ENCODE results near the gene SYAP1. TPM values are rescaled to one million over a fixed set of nuclear protein-coding genes. Genes with fewer than 3 reads are reported as not detected.

The SYAP1 gene
- polyA plus RNA-seq, 1 donor (not counting 4 experiments of a cell fraction or from before 2014, with no cell fraction given): 20.3 TPM

- dilution Hi-C loops (cut with MboI; ENCODE audit: extremely low pct_ligation_motif_present, low sequenced_read_pairs): no loop called here
- Histone ChIP-seq H2AFZ (ENCODE audit: control insufficient read depth, low read length) (peak overlapping the region; percentile 100), H3K4me3 (ENCODE audit: control insufficient read depth in 2 of 3, extremely low read depth in 1 of 3, insufficient read depth in 2 of 3, low read depth in 1 of 3, low read length in 3 of 3) (peak overlapping the region; percentile 90 to 97 (median 91)), H3K4me1 (ENCODE audit: control insufficient read depth, extremely low read depth, insufficient read depth, low read length) (peaks cover 16% of the 10 kb centered on the region), H3K9me1 (ENCODE audit: control insufficient read depth, extremely low read depth, insufficient read depth, low read length) (no peaks in the 10 kb centered on the region), H3K27ac (ENCODE audit: control insufficient read depth, insufficient read depth, low read length) (peak overlapping the region; percentile 50), H3K79me2 (ENCODE audit: control insufficient read depth, insufficient read depth, low read length) (peaks cover 38% of the 10 kb centered on the region), H3K4me2 (ENCODE audit: control insufficient read depth, extremely low read depth, insufficient read depth, low read depth, low read length) (peak overlapping the region; percentile 88), H3K9ac (ENCODE audit: control insufficient read depth, extremely low read depth, insufficient read depth, low read length) (peak overlapping the region; percentile 78), H3K9me3 (ENCODE audit: control insufficient read depth, low read depth, low read length) (no peaks in the 10 kb centered on the region), H4K20me1 (ENCODE audit: control insufficient read depth, extremely low read depth, insufficient read depth, low read length) (no peaks in the 10 kb centered on the region), H3K36me3 (ENCODE audit: control insufficient read depth in 2 of 2, extremely low read depth in 1 of 2, insufficient read depth in 2 of 2, low read length in 2 of 2) (peaks cover 0 to 4% of the 10 kb centered on the region in 2 experiments), H3K27me3 (ENCODE audit: control insufficient read depth, extremely low read depth, insufficient read depth, low read length) (no peaks in the 10 kb centered on the region)
- DNase-seq (ENCODE audit: low read depth, low spot score): no peak
- no peak for FAIRE-seq
- TF ChIP-seq CTCF (optimal IDR thresholded peaks at IDR 0.05 in 1 of 3, IDR thresholded peaks at IDR 0.05 in 1 of 3, conservative IDR thresholded peaks at IDR 0.05 in 1 of 3; ENCODE audit: extremely low read depth in 1 of 3, insufficient read depth in 2 of 3, low read length in 3 of 3): no peak
- no peak for TF ChIP-seq EZH2 (IDR thresholded peaks at IDR 0.05; ENCODE audit: low read length)
These were observed 66.1 kb downstream of the SYAP1 start for GRCh38 chrX:16785247-16786138.

DNA sequence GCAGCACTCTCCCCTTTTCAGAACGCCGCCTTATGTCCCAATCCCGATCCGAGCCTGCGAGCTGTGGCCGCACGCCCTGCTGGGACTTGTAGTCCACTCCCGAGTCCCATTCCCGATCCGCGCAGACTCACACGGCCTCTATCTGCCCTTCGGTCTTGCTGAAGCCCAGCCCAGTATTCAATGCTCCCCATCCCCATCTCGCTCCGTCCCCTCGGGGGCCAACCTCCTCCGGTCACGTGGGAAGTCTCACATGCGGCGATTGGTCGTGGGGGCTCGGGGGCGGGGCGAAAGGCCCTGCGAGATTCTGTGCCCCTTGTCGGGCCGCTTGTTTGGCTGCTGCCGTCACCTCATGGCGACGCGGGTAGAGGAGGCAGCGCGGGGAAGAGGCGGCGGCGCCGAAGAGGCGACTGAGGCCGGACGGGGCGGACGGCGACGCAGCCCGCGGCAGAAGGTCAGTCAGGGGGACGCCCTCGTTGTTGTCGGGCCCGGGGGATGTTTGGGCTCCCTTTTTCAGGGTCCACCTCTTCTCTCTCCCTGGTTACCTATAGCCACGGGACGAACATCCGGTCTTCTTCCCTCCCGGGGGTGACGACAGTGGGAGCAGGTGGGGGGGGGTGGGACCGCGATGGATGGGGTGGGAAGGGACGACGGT lies 66.9 kb downstream of the SYAP1 start, which contains the start of gene TXLNG:
Gene TXLNG (plus strand): TSS at position 328 of the 652 bp plus-strand sequence. CDS start 22 bp downstream, at position 350.
- no peaks in the 10 kb centered on the region for H3K9me3 ChIP-seq (ENCODE audit: control insufficient read depth, low read depth, low read length)
- H4K20me1 ChIP-seq (ENCODE audit: control insufficient read depth, extremely low read depth, insufficient read depth, low read length): no peaks in the 10 kb centered on the region

More for the DNA sequence above, 66.9 kb downstream of the SYAP1 start, which contains the start of gene TXLNG:
- H3K4me3 ChIP-seq (ENCODE audit: control insufficient read depth in 2 of 3, extremely low read depth in 1 of 3, insufficient read depth in 2 of 3, low read depth in 1 of 3, low read length in 3 of 3): peak within 1 kb of the TSS; percentile 90 to 97 (median 91)
- H2AFZ ChIP-seq (ENCODE audit: control insufficient read depth, low read length): peak within 1 kb of the TSS; percentile 100
- H3K36me3 ChIP-seq (ENCODE audit: control insufficient read depth in 2 of 2, extremely low read depth in 1 of 2, insufficient read depth in 2 of 2, low read length in 2 of 2): peaks cover 0 to 8% of the 10 kb centered on the region in 2 experiments
- H3K27ac ChIP-seq (ENCODE audit: control insufficient read depth, insufficient read depth, low read length): peak within 1 kb of the TSS; percentile 79
- H3K79me2 ChIP-seq (ENCODE audit: control insufficient read depth, insufficient read depth, low read length): peaks cover 45% of the 10 kb centered on the region
- peaks cover 16% of the 10 kb centered on the region for H3K4me1 ChIP-seq (ENCODE audit: control insufficient read depth, extremely low read depth, insufficient read depth, low read length)
- dilution Hi-C loops (cut with MboI; ENCODE audit: extremely low pct_ligation_motif_present, low sequenced_read_pairs): no loop called here
- peaks cover 3% of the 10 kb centered on the region for H3K9me1 ChIP-seq (ENCODE audit: control insufficient read depth, extremely low read depth, insufficient read depth, low read length)
- DNase-seq (ENCODE audit: low read depth, low spot score): peak; percentile 100
- no peak for TF ChIP-seq EZH2 (IDR thresholded peaks at IDR 0.05; ENCODE audit: low read length)
- TF ChIP-seq CTCF (optimal IDR thresholded peaks at IDR 0.05 in 1 of 3, IDR thresholded peaks at IDR 0.05 in 1 of 3, conservative IDR thresholded peaks at IDR 0.05 in 1 of 3; ENCODE audit: extremely low read depth in 1 of 3, insufficient read depth in 2 of 3, low read length in 3 of 3): peak in 1 of 3 experiments; percentile 16
- H3K4me2 ChIP-seq (ENCODE audit: control insufficient read depth, extremely low read depth, insufficient read depth, low read depth, low read length): peak within 1 kb of the TSS; percentile 93
- peak within 1 kb of the TSS; percentile 87 for H3K9ac ChIP-seq (ENCODE audit: control insufficient read depth, extremely low read depth, insufficient read depth, low read length)
- peak; percentile 95 for FAIRE-seq
- H3K27me3 ChIP-seq (ENCODE audit: control insufficient read depth, extremely low read depth, insufficient read depth, low read length): no peaks in the 10 kb centered on the region

Measured in keratinocyte (primary cell).